Globus pallidus (tissue), 1 donor: ENCODE measurements around the gene LRRC75B.
"Not testable (repeated sequence)": the region's sequence is repeated elsewhere in the genome, so short reads cannot be mapped to it uniquely, and the experiment has no call there.

Source experiments
- DNase-seq: peaks from one replicate; pipeline ENCODE4 v3.0.0-alpha.2; 2015; ENCODE audit warnings: low spot score

The LRRC75B gene

GRCh38 chr22:24554313-24555164 lies 38.3 kb downstream of the LRRC75B start, which contains the start of gene GUCD1:
GUCD1 (minus strand) TSS chr22:24555138; CDS start chr22:24554991, 147 bp downstream.
- no peak for DNase-seq

- DNase-seq: no peak
Measured at GRCh38 chr22:24553597-24554312, 39.1 kb downstream of the LRRC75B start.

GRCh38 chr22:24552503-24553286 lies 40.2 kb downstream of the LRRC75B start:
- DNase-seq: not testable (repeated sequence)

- no peak for DNase-seq
Measured at GRCh38 chr22:24550902-24551435, 41.9 kb downstream of the LRRC75B start.

- no peak for DNase-seq
Measured at GRCh38 chr22:24550028-24550901, 42.6 kb downstream of the LRRC75B start.

GRCh38 chr22:24548812-24549211 lies 44.1 kb downstream of the LRRC75B start:
- DNase-seq: no peak

GRCh38 chr22:24543679-24544243 lies 49.1 kb downstream of the LRRC75B start:
- no peak for DNase-seq

- no peak for DNase-seq
Measured at GRCh38 chr22:24543185-24543601, 49.7 kb downstream of the LRRC75B start.

- no peak for DNase-seq
Measured at GRCh38 chr22:24542641-24543040, 50.2 kb downstream of the LRRC75B start.

- no peak for DNase-seq
Measured at GRCh38 chr22:24541681-24542515, 51.0 kb downstream of the LRRC75B start.

- no peak for DNase-seq
Measured at GRCh38 chr22:24540470-24540869, 52.4 kb downstream of the LRRC75B start.

GRCh38 chr22:24536089-24536488 lies 56.8 kb downstream of the LRRC75B start:
- DNase-seq: no peak
